HepG2 (cell line): ENCODE measurements around the gene FBXL20. TPM values are rescaled to one million over a fixed set of nuclear protein-coding genes. Genes with fewer than 3 reads are reported as not detected.

Experiments
- CAMTA2 ChIP-seq: sonication (generic); formaldehyde crosslinking; IDR thresholded peaks from 2 replicates; pipeline ENCODE4 v1.4.0; 2020; ENCODE audit warnings: mild to moderate bottlenecking, missing genetic modification reagents, borderline replicate concordance
- KIAA2018 ChIP-seq: sonication (generic); formaldehyde crosslinking; IDR thresholded peaks from 2 replicates; pipeline ENCODE4 v1.5.0; 2020; ENCODE audit warnings: mild to moderate bottlenecking, missing genetic modification reagents, borderline replicate concordance
- SAP130 ChIP-seq: IDR thresholded peaks from 2 replicates; pipeline ENCODE4 v1.6.1; 2016; ENCODE audit warnings: low read depth
- STAT6 ChIP-seq: sonication (generic); formaldehyde crosslinking; IDR thresholded peaks from 2 replicates; pipeline ENCODE4 v1.4.0; 2020; ENCODE audit warnings: missing genetic modification reagents, mild to moderate bottlenecking, borderline replicate concordance
- ZSCAN5A ChIP-seq: sonication (generic); formaldehyde crosslinking; IDR thresholded peaks from 2 replicates; pipeline ENCODE4 v1.8.0; 2022; ENCODE audit warnings: mild to moderate bottlenecking, missing genetic modification reagents, borderline replicate concordance
- polyA plus RNA-seq, 8 experiments: library from polyadenylated mRNA; depleted of rRNA in 3 of 8; stranded (reverse) in 7 of 8; unstranded in 1 of 8; fragments of >200 nt; fragmentation: Illumina TruSeq in 4 of 8; extraction: Trizol in 4 of 8; gene quantifications; 2 replicates each; pipeline versions ENCODE4 v1.2.1 to v1.2.3, GENCODE V29; 2011 to 2016; ENCODE audit warnings: low read depth in 4 of 8, missing spikeins in 1 of 8, mixed read lengths in 1 of 8; ENCODE audit not compliant: insufficient read depth in 1 of 8
- total RNA-seq, 5 experiments: library from RNA; depleted of rRNA; stranded (reverse); fragments of >200 nt; fragmentation: Illumina TruSeq; extraction: Trizol; gene quantifications; 2 replicates each; pipeline ENCODE4 v1.2.3, GENCODE V29; 2016; ENCODE audit warnings: low read depth in 1 of 5
- TF ChIP-seq, protein P1 (sequence below): sonication (generic); formaldehyde crosslinking; IDR thresholded peaks from 2 replicates; pipeline ENCODE4 v1.9.0; 2021; ENCODE audit warnings: missing genetic modification reagents, mild to moderate bottlenecking, borderline replicate concordance
- TF ChIP-seq, protein P2 (sequence below): IDR thresholded peaks from 2 replicates; pipeline ENCODE4 v1.6.1; 2016; ENCODE audit warnings: mild to moderate bottlenecking

FBXL20 gene
- total and polyA plus RNA-seq, 2 of the 13 experiments (the other 11 are each of a cell fraction or from before 2014, with no cell fraction given): 10.2 to 10.3 TPM

DNA sequence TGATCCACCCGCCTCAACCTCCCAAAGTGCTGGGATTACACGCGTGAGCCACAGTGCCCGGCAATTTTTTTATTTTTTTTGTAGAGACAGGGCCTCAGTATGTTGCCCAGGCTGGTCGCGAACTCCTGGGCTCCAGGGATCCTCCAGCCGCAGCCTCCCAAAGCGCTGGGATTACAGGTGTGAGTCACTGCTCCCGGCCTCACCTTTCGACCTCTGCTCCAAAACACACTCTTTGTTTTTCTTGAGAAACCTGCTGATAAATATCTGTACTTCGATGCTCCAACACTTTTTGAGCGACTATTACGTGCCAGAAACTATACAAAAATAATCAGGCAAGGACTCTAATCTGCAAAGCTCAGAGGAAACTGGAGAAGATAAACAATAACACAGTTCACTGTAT is 48.6 kb upstream of the FBXL20 start (continued):
- TF ChIP-seq KIAA2018 (CRISPR knock-in tag) (no peak), SAP130 (CRISPR knock-in tag) (peak; percentile 48; the same call in 1 of the 2 replicates), CAMTA2 (CRISPR knock-in tag) (no peak), STAT6 (0 out of 2 replicates have a peak, but pooled peaks have one; percentile 13), ZSCAN5A (CRISPR knock-in tag) (0 out of 2 replicates have a peak, but pooled peaks have one; percentile 5)
- TF ChIP-seq, protein P1, sequence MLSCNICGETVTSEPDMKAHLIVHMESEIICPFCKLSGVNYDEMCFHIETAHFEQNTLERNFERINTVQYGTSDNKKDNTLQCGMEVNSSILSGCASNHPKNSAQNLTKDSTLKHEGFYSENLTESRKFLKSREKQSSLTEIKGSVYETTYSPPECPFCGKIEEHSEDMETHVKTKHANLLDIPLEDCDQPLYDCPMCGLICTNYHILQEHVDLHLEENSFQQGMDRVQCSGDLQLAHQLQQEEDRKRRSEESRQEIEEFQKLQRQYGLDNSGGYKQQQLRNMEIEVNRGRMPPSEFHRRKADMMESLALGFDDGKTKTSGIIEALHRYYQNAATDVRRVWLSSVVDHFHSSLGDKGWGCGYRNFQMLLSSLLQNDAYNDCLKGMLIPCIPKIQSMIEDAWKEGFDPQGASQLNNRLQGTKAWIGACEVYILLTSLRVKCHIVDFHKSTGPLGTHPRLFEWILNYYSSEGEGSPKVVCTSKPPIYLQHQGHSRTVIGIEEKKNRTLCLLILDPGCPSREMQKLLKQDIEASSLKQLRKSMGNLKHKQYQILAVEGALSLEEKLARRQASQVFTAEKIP: no peak
- TF ChIP-seq, protein P2, sequence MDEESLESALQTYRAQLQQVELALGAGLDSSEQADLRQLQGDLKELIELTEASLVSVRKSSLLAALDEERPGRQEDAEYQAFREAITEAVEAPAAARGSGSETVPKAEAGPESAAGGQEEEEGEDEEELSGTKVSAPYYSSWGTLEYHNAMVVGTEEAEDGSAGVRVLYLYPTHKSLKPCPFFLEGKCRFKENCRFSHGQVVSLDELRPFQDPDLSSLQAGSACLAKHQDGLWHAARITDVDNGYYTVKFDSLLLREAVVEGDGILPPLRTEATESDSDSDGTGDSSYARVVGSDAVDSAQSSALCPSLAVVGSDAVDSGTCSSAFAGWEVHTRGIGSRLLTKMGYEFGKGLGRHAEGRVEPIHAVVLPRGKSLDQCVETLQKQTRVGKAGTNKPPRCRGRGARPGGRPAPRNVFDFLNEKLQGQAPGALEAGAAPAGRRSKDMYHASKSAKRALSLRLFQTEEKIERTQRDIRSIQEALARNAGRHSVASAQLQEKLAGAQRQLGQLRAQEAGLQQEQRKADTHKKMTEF: no peak
